CD4-positive, alpha-beta T cell treated with Interleukin-6 for 4 hours (primary cell): ENCODE measurements around the gene PLCH1.

ENCODE experiments used
- DNase-seq: peaks from one replicate; pipeline ENCODE4 v3.0.0-alpha.2; 2020; ENCODE audit warnings: mixed read lengths

The PLCH1 gene

DNA sequence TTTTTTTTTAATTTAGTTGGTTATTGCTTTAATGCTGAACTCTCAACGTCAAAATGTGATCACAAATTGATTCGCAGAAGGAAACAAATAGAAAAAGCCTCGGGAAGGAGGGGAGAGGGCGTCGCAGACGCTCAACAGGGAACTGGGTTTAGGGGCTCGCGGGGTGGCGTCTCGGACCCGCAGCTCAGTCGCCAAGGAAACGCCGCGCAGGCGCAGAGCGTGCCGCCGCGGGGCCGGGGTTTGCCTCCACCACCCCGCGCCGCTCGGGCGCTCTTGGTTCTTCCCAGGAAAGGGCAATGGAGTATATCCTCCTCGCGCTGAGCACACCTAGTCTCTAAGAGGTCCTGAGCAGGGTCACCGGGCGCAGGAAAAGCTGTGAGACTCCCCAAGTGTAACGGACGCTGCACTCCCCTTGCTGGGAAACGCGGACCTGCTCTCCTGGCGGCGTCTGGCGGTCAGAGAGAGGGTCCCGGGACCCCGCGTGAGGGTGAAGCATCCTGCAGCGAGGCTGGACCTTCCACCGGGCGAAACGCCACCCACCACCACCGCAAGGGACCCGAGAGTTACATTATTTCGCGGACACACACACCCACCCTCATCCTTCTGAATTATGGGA, 753 bp downstream of the PLCH1 start:
- peak; percentile 54 for DNase-seq

DNA sequence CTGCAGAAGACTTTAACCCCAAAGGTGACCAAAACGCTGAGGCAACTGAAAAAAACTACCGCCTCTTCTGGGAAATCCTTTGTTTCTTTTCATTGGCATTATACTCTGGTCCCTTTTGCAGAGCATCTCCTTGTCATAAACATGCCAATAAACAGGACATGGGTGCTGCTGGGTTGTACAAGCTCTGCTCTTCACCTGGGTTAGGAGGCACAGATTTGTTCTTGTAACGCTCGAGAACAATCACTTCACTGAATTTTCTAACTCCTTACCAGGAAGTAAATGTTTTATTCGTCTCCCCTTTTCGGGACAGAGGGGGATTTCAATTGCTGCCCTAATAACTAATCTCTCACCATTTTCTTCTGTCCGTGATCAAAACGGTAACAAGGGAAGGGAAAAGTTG, 1.3 kb downstream of the PLCH1 start:
- no peak for DNase-seq

DNA sequence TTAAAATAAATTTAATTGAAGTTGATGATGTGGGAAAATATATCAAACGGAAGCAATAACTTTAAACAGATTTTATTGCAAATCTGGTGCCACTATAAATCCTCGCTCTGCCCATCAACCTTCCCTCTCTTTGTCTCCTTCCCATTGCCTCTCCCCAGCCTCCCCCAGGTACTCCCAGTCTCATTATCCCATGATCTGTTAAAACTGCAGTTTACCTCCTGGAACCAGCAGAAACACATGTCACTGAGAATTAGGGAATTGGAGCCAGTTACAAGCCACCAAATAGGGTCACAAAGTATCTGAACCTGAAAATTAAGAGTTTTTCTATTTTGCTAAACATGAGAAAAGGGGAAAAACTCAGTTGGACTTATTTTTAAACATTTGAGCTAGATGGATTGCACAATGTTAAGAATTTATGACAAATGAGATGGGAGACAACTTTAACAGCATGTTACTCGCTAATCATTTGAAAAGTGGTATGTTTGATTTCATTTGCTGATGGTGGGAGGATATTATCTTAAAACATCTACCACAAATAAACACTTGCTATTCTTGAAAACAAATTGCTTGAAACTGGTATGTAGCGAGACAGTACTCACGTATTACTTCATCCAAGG, 2.4 kb downstream of the PLCH1 start:
- no peak for DNase-seq

DNA sequence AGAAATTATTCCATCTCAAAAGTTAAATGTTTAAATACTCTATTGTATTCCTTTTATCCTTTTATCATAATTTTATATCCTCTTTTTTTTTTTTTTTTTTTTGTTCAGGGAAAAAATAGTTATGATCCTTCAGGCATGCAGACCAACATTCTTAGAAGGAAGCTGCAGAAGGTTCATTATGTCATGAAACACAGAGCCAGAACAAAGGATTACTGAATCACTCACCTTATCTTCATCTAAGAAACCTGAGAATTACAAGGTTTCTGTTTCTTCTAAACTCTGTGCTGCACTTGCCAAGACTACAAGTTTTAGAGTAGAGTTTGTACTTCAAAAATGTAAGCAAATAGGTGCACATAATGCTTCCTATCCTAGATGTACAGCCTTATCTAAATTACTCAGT, 3.3 kb downstream of the PLCH1 start:
- DNase-seq: no peak

DNA sequence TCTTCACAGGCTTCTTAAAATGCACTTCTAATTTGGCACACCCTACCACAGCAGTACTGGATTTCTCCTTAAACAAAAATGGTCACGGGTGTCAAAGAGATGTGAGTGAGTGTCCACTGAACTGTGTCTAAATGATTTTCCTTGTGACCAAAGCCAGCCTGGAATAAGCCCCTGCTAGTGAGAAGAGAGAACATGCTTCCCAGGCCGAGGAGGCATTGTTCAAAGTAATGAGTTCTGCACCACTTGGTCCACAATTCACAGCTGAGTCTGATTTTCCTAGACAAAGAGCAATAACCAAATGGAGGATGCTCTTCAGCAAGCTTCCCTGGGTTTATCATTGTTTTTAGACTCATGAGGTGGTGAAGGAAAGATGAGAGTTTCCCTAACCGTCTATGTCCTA, 3.8 kb downstream of the PLCH1 start:
- no peak for DNase-seq

DNA sequence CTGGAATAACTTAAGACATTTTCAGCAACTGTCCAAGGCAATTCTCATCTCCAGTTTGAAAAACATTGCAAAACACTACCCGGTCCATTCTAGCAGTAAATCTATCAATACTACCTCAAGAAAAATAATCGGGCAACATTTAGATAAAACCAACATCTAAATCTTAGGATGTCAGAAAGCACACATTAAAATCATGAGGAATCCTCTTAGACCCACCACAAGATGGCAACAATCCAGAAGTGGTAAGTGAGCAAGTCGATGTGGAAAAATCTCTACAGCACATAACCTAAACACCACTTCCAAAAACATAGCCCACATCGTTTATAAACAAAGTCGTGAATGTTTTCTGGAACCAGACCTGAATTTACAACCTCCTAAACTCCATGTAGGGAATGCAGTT, 5.7 kb downstream of the PLCH1 start:
- DNase-seq: no peak

DNA sequence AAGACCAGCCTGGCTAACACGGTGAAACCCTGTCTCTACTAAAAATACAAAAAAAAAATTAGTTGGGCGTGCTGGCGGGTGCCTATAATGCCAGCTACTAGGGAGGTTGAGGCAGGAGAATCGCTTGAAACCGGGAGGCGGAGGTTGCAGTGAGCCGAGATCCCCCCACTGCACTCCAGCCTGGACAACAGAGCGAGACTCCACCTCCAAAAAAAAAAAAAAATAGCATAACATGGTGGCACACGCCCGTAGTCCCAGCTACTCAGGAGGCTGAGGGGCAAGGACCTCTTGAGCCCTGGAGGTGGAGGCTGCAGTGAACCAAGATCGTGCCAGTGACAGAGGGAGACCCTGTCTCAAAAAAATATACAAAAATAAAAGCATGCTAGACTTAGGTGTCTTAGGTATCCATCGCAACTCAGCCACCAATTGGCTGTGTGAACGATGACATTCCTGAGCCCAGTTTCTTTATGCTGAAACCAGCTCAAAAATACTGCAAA, 6.2 kb downstream of the PLCH1 start:
- DNase-seq: no peak

DNA sequence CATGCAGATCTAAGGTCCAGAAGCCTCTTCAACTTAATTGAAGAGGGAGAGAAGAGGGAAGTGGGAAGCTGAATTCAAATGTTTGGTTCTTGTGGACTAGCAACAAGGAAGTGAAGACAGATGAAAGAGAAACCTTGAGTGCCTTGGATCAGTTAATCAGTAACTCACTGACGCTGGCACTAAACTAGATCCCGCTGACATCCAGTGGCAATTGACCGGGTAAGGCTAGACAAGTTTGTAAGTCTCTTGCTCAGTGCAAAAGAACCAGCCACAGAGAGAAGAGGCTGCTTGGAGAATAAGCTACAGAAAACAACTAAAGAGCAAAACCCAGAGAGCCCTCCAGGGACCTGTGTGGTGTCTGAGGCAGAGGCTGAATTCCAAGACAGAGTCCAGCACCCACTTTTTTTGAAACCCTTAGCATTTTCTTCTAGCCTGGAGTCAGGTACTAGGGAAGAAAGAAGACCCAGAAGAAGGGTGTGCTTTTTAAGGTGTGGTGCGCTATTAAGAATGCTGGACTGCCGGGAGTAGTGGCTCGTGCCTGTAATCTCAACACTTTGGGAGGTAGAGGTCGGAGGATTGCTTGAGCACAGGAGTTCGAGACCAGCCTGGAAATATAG, 6.9 kb downstream of the PLCH1 start:
- DNase-seq: no peak

DNA sequence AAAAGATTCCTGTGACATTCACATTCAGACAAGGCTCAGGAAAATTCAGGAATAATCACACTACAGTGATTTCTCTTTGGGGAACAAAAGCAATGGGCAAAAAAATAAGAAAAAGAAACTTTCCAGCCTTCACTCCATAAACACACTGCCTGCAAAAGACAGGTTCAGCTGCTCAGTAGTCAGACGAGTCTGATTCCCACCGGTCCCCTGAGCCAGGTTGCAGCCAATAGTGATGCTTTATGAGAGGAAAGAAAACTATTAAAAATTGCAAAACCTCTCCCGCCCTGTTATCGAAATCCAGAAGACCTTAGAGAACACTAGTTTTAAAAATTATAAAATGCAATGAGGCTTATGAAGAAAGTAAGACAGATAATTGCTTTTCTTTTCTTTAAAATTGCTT, 8.5 kb downstream of the PLCH1 start:
- DNase-seq: no peak

DNA sequence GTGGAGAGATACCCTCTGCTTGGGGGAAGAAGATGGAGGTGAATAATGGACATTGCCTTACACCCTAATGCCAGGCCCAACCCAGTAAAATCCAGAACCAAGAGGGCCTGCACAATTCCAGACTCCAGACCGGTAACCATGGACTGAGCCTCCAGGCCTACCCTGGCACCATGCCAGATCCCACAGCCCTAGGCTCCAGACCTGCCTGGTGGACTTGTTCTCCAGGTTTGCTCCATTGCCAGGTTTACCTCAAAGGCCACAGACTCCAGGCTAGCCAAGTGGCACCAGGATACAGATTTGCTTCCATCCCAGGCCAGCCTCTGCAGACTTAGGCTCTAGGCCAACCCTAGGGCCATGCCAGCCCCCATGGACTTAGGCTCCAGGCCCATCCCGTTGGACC, 14.0 kb downstream of the PLCH1 start:
- no peak for DNase-seq

DNA sequence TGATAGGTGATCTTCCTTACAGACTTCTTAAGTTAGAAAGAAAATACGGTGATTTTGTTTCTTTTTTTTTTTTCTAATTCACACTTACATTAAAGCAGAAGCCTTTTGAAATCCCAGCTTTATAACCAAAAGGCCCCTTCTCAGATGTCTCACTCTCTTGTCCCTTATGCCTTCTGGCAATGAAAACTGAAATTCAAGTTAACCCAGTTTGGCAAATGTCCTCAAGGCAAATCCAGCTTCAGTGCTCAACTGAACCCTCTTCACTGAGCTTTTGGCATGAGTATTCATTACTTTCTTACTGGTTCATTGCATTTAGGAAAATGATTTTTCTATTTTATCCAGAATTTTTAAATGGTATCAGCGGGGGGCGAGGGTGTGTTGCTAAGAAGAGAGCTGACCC, 17.0 kb downstream of the PLCH1 start:
- DNase-seq: no peak

DNA sequence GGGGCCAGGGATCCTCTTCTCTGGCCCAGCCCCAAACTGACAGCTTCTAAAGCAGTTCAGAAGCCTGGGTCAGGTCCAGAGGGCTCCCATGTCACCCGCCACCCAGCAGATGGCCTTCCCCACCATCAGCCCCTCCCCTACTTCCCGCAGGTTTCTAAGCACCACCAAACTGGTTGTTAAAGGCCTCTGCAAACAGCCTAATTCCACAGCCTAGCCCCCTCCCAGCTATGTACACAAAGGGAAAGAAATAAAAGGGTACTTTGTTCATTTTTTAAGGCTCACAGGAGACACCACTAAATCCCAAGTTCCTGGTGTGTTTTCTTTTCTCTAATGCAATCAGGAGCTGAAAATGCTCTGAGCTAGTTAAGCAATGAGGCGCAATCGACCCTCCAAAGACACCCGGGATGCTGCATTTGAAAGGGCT, 30.6 kb downstream of the PLCH1 start:
- no peak for DNase-seq

DNA sequence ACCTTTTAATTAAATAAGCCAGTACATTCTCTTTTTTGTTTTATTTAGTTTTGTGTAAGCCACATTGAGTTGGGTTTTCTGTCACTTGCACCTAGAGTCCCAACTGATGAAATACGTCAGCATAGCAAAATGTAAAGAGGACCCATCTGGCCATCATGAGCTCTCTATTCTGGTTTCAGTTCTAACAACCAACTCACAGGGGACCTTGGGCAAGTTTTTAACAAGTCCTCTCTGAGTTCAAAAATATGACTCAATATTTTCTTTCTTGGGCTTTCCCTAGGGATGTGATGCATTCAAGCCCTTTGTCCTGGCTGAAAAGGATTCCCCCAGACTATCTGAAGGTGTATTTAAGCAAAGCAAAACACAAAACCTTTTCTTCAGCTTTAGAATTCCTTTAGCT, 32.9 kb downstream of the PLCH1 start:
- no peak for DNase-seq

DNA sequence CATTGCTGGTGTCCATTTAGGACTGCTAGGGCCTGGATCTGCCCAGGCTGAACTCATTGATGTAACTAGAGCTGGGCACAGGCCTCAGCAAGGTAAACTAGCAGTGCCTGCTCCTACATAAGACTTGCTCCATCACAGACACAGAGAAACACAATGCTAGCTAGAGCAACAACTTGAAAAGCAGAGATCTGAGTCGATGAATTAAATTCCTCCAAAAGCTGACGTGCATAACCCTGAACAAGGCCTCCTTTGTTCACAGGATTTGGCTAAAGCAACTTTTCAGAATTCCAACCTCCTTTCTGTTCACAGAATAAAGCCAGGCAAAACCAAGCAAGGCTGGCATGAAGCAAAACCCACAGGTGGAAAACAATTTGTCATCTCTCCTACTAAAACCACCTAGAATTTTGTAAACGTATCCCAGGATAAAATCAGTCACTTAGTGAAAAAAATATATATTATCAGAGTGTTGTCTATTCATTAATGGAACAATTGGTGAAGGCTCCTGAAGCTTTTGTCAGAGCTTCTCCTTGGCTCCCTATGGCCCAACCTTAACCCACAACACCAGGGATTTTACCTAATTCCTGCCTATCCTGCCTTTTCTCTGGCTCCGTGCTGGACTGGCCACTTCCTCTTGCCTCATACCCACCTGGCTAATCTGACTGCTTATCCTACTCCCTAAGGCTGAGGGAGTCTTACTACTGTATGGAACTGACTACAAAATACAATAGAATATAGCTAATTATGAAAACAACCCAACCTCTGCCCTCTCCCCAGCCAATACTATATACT, 39.9 kb downstream of the PLCH1 start:
- no peak for DNase-seq

DNA sequence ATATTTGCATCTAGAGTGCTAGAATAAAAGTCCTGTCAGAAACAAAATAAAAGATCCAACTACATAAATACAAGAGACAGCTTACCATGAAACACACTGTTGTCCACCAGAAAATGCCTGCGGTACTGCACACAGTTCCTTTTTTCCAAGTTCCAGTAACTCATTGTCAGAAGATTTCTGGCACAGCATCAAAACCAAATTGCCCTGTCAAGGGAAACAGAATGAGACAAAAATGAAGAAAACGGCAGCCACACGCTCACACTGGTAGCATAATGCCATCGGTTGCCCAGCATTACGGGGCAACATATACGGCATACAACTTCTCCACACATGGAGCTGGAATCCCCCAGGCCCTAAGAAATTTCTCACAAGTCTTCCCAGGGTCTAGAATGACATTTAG, 40.8 kb downstream of the PLCH1 start:
- no peak for DNase-seq

DNA sequence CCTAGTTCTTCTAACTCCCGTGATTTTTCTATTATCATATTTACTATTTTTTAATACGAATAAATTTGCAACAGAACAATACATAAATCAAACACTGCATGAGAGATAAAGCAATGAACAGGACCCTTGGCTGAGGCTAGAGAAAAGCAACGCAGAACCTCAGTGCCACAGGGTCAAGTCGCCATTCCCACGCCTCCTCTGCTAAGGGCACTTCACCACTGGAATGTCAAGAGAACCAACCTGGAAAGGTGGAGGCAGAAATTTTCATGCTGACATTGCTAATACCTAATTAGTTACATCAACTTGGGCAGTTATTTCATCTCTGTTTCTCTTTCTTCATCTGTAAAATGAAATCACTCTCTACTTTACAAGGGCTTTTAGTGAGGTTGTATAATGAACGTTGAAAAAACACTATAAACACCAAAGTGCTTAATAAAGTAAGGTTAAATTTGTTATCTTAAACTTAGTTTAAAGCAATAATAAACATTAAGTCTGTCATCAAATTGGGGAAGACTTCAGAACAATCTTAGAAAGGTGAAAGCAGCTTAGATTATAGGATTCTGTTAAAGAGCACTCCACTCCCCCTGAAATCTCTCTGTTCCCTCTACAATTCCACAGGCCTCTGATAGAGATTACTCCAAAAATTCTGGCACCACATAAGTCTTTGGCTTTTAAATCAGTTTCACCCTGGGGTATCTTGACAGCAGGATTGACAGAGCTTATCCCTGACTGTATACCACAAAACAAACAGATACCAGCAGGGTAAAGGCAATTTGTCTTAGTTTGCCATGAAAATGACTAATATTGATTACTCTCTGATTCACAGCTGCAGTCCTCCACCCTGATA, 41.9 kb downstream of the PLCH1 start:
- no peak for DNase-seq

DNA sequence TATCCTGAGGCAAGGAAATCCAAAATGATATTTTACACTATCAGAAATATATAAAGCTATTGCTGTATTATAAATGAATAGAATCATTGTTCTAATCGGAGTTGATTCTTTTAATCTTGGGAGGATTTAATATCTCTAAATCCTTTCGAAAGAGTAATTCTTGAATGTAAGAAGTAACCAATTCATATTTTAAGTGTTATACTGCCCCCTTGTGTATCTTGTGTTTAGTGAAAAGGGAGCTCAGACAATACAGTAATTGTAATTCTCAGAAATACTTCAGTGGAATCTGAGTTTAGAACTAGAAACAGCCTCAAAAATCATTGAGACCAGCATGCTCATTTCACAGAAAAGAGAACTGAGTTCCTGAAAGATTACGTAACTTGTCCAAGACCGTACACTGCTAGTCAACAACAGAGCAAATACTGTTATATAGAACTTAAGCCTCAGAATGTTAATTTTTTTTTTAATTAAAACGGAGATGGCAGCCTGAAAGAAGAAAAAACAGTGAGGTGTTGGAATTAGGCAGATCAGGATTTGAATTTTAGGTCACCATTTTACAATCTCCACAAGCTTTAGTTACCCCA, 42.9 kb downstream of the PLCH1 start:
- DNase-seq: no peak

DNA sequence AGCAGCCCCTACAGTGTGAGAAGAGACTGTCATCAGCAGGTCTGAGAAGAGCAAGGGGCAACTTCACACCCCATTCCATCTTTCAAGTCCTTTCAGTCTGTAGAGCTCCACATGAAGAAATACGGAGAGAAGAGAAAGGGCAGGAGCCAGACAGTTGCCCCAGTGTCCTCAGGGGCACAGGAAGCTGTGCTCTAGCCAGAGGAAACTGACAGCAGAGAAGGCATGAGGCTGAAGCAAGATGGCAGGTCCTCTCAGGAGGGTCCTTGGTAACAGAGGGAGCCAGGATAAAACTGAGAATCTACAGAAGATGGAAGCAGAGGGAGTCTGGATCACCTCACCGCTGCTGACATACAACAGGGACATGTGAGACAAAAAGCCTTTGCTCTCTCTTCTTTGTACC, 47.3 kb downstream of the PLCH1 start:
- no peak for DNase-seq

DNA sequence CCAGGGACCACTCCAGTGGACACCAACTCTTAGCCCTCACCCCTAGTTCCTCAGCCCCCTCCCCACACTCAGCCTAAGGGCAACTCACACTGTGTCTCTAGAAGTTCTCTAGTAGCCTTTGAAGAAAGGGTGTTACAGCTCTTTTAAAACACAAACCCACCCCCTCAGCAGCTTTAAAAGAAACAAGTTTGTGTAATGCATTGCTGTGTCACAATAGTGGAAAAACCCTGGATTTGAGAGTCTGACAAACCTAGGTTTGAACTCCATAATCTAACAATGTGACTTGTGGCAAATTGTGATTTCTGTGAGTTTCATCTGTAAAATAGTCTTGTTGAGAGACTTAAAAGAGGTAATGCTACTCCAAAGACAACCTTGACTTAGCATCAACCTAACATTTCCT, 54.0 kb downstream of the PLCH1 start:
- DNase-seq: no peak

DNA sequence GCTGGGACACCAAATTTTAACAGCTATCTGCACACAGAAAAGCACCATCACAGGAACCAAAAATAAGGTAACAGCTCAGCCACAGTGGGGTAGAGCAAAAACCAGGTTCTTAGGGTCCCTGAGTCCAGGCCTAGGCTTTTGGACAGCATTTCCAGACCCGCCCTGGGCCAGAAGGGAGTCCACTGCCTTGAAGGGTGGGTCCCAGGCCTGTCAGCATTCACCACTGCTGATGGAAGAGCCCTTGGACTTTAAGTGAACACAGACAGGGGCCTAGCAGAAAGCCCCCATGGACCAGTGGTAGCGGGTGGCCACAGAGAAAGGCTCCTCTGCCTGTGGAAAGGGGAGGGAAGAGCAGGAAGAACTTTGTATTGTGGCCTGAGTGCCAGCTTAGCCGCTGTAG, 56.4 kb downstream of the PLCH1 start:
- no peak for DNase-seq

DNA sequence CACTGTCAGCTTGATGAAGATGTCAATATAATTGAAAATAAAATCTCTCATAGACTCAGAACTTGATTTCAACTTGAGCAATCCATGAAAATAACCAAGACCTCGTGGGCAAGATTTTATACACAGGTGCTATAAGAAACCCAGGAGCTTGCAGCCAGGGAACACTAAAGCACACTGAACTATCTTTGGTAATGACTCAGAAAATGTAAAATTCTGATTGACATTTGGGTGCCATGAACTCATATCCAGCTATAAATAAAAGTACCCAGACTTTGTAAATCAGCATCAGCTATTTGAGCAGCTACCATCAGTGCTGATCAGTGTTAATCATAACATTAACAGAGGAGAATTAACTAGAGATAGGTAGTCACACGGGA, 61.5 kb downstream of the PLCH1 start:
- DNase-seq: no peak
